HFF-Myc (cell line): ENCODE results near the gene RAB40B.

ENCODE experiments used
- DNase-seq: peaks from one replicate; pipeline ENCODE4 v3.0.0-alpha.2; 2011; ENCODE audit warnings: low read depth; ENCODE audit errors: extremely low read depth
- H3K4me3 ChIP-seq: replicated peaks from 2 replicates; pipeline ENCODE4 v1.5.1; 2011; ENCODE audit warnings: low read depth, mild to moderate bottlenecking, control low read depth, low read length
- CTCF ChIP-seq: IDR thresholded peaks from 2 replicates; pipeline ENCODE4 v1.5.1; 2012; ENCODE audit warnings: mild to moderate bottlenecking, low read depth, low read length, control low read depth; ENCODE audit errors: missing control alignments

Gene RAB40B

GRCh38 chr17:82627405-82627804 is 71.1 kb downstream of the RAB40B start:
- no peak for TF ChIP-seq CTCF

GRCh38 chr17:82623707-82624106 is 74.8 kb downstream of the RAB40B start:
- no peak for TF ChIP-seq CTCF
- DNase-seq: no peak
- no peak overlapping the region for H3K4me3 ChIP-seq

More at GRCh38 chr17:82627405-82627804, 71.1 kb downstream of the RAB40B start:
- no peak for DNase-seq
- H3K4me3 ChIP-seq: no peak overlapping the region

DNA sequence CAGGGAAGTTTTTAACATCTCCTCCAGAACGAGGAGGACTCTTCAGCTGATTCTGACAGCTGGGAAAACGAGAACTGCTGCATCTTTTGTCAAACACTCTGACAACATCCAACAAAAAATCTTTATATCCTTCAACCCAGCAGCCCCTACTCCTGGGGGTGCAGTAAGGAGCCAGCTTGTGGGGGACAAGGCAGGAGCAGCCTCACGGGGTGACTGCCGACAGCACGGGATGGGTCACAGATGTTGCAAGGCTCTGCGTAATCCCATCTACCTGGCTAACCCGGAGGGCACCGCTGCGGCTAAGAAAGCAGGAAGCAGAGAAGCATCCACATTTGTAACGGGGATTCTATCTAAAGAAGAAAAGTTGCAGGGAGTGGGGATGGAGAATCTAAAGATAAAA is 78.9 kb downstream of the RAB40B start:
- H3K4me3 ChIP-seq: no peak overlapping the region

GRCh38 chr17:82619211-82619610 is 79.3 kb downstream of the RAB40B start:
- no peak overlapping the region for H3K4me3 ChIP-seq
- no peak for TF ChIP-seq CTCF
- no peak for DNase-seq

More for the DNA sequence above, 78.9 kb downstream of the RAB40B start:
- no peak for DNase-seq
- no peak for TF ChIP-seq CTCF

GRCh38 chr17:82616021-82616711 is 82.3 kb downstream of the RAB40B start:
- DNase-seq: no peak
- TF ChIP-seq CTCF: no peak
- H3K4me3 ChIP-seq: no peak overlapping the region

DNA sequence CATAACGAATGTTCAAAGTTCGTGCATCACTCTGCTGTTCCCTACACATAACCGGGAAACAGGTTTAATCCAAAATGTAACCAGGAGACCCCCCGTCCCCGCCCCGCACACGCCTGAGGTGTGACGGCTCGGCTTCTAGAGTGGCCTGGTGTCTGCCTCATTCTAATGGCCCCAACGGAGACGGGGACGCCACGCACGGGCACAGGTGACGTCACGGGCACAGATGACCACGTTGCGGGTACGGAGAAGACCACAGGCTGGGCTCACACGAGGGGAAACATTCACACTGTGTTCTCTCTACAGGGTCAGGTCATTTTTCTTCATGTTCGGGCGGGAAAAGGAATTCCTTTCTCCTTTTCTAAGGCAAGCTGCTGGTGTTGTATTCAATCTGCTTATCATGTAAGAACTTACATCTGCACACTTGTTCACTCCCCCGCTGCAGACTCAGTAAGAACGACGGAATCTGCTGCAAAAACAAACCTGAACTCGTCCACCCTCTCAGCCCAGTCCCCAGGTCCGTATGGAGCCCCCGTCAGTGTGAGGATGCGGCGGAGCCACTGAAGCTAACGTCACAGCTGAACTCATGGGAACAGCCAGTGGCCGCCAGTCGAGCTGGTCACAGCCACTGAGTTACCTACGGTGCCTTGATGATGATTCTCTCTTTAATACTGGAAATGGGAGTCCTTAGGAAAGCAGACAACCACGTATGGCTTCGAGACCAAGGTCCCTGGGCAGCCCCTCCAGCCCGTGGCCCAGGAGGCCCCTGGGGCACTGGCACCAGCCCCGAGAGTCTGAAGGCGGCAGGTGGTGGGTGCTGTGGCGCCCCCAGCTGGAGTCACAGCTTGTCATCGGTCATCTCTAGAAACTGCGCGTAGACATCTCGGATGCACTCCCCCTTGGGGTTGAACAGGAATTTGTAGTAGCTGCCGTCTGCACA is 83.1 kb downstream of the RAB40B start:
- TF ChIP-seq CTCF: no peak
- no peak overlapping the region for H3K4me3 ChIP-seq
- no peak for DNase-seq
